Raji (cell line): ENCODE data around the gene MGMT.

Source experiments
- POLR2A ChIP-seq: IDR thresholded peaks from 2 replicates; pipeline ENCODE4 v1.6.1; 2011; ENCODE audit warnings: low read depth, low read length, control low read depth; ENCODE audit not compliant: insufficient read depth

MGMT gene

DNA sequence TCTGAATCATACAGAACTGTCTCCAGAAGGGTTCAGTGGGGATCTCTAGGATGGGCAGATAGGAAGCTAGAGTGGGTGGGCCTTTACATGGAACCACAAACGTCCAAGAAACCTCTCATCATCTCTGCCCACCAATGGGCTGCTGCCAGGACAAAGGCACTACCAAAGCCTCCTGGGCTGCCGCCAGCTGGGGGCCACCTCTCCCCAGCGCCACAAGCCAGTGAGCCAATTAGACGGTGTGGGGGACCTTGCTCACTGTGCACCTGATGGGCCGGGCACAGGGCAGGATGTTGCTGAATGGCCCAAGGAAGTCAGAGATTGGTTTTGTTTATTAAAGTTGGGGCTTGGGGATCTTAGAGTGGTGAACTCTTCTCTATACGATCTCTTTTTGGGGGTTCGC, 242.1 kb downstream of the MGMT start:
- no peak for TF ChIP-seq POLR2A

DNA sequence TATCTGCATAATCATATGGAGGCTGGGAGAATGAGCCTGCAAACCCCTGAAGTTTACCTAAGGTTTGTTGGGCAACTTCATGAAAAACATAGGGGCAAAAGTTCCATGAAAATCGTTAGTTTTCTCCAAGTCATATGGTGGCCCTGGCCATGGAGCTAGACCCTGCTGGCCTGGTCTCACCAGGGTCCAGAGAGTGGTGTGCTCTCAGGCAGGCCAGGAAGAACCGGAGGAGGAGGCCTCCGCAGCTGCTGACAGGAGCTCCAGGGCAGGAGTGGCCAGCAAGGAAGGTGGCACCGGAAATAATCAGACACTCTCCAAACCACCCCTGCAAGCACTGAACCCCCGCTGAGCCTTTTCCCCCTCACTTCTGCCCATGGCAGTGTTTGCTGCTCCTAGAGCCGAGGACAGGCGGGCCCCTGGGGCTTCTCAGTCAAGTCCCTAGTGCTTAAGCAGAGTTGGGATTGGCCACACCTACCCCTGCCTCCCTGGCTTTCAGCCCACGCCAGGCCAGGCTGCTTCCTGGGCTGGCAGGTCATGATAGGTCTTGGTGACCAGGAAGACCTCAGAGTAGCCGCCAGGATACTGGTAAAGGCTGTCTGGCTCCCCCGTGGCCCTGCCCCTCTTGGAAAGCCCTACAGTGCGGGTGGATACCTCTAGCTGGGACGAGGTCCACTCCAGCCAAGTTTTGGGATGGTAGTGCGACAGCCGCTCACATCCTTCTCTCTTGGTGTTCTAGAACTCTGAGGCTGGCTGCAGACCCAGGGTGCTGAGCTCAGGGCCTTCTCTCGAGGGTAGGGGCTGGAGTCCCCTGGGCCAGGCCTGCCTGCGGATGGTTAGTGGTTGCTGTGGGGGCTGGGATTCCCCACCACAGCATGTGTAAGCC, 242.8 kb downstream of the MGMT start:
- no peak for TF ChIP-seq POLR2A

DNA sequence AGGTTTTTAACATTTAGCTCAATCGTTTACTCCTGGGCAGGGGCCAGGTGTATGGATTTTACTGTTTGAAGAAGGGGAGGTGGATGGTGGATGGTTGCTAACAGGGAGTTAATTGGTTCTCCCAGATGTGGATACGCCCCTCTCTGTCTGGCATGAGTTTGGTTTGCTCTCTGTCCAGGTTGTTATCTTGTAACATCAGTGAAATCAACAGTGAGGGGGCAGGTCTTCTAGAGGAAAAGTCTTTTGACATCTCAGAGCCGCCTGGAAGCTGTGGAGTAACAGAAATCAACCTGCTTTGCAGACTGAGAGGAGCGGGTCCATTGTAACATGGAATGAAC, 243.4 kb downstream of the MGMT start:
- TF ChIP-seq POLR2A, result no peak

DNA sequence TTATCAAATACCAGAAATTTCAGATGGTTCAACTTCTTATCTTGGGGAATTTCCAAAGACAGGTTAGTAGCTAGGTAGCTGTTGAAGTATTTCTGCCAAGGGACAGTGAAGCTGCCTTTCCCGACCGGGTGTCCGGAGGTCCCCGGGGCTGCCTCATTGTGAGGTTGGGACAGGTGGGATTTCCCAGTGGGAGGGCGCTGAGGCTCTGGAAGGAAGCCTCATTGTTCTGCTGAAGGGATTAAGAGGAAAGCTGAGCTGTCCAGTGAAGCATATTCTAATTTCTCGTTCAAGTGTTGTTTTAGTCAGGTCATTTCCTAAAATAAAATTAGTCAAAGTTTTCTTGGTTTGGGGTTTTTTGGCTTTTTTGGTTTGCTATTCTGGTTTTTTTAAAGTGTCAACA, 244.2 kb downstream of the MGMT start:
- TF ChIP-seq POLR2A, result no peak

DNA sequence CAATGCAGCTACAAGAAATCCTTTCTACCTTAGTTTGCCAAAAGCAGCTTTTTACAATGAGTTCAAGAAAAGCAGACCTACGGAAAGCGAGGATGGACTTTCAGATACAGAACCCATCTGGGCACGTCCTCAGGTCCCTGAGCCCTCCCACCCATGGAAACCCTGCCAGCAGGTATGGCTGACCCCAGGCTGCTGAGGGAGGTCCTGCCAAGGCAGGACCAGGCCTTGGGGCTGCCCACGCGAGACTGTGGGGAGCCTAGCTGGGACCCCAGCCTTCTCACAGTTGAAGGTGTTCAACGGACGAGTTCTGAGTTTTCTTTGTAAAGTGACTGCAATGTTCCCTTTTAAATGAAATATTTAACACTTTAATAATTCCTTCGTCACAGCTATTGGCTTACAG, 245.0 kb downstream of the MGMT start:
- TF ChIP-seq POLR2A, result no peak

DNA sequence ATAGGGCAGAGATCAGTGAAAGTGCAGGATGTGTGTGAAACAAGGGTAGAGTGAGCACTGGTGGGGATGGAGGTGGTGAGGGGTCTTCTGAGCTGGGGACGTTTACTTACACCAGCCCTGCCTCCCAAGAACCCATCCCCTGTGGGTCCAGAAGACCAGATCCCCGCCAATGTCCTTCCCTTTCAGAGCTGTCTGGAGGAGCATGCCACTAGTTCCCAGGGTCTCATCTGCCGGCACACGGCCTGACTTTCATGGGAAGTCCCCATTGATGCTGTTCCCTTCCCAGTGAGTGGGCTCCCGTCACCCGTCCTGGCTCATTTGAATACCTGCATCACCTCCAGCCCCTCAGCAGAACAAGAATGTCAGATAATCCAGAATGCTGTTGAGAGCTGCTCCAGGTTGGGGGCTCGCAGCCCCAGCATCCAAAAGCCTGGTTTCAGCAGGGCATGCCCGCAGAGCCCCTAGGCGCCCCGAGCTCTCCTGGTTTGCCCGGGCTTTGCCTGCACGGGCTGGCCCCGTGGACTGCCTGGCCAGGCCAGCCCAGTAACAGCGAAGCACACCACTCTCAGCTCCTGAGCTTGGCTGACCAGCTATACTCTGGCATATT, 246.7 kb downstream of the MGMT start:
- TF ChIP-seq POLR2A, result no peak

DNA sequence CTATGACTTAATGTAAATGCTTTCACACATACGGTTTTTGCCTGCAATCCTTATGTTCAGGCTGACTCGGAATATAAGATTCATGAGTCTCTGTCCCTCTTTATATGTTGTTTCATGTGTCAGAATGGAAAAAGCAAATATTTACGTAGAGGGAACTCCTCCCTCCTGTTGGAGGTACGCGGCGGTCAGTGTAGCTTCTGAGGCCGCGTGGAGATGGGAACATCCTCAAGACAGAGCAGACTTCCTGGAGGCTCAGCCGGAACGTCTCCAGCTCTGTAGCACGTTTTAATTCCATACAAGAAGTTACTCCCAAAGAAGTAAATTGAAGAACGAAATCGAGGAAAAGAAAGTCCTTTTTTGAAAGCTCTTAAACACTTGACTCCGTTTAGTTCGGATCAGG, 248.8 kb downstream of the MGMT start:
- TF ChIP-seq POLR2A, result no peak

DNA sequence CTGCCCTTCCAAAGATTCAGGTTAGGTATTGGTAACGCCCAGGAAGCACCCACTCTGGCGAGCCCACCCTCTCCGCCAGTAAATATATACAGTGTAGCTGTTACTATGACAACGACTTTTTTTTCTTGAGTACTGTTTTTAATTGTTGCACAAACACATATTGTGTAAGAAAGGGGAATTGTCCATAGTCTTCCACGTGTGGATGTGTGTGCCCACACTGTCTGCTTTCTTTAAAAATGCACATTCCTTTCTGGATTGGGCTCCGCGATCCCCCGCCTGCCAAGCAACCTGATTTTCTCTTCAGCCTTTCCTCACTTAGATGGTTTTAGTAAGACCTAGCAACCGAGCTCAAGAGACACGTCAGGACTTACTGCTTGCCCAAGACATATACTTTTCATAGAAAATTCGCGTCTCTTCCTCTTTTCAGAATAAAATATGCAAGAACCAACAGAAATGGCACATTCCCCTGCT, 249.2 kb downstream of the MGMT start:
- TF ChIP-seq POLR2A, result no peak

DNA sequence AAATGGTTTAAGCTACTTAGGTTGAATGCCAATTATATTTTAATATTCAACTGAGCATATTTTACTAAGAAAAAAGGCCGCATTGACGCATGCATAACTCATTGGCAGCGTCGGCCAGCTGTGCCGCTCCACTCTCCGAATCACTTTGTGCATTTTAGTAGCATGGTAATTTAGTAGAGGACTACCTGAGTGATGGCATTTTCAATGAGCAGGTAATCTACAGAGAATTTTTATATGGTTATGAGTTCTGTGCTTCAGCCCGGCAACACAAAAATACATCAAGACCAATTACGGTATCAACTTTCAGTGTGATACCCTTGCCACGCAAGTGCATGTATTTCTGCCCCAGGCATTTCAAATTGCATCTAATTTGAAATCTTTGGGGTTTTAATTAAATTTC, 249.8 kb downstream of the MGMT start:
- TF ChIP-seq POLR2A, result no peak

DNA sequence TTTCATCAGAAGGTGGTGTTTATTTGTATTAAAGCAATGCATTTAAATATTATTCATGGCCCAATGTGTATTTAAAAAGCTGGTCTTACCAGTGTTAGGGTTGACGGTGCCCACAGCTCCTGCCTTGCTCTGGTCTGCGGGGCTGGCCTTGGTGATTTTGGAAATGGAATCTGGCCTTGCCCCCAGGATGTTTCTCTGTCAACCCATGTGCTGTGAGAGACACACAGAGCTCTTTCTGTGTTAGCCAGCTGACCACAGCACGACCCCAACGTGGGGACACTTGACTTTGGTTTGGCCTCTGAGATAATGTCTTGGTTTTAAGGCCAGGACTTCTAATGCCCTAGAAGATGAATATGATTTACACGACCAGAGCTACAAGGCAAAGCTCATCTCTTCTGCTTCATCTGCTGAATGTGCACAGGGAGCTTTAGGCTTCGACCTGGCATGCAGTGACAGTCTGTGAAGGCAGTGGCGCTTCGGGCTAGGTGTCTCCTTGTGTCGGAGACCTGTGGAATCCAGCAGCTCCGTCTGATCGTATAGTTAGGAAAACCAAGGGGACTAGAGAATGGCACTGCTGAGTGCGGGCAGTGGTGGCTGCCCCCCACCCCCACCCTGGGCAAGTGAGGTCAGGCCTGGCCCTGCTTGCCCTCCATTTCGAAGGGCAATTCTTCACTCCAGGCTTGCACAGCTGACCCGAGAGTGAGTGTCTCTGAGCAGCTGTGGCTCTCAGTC, 250.9 kb downstream of the MGMT start:
- TF ChIP-seq POLR2A, result no peak

DNA sequence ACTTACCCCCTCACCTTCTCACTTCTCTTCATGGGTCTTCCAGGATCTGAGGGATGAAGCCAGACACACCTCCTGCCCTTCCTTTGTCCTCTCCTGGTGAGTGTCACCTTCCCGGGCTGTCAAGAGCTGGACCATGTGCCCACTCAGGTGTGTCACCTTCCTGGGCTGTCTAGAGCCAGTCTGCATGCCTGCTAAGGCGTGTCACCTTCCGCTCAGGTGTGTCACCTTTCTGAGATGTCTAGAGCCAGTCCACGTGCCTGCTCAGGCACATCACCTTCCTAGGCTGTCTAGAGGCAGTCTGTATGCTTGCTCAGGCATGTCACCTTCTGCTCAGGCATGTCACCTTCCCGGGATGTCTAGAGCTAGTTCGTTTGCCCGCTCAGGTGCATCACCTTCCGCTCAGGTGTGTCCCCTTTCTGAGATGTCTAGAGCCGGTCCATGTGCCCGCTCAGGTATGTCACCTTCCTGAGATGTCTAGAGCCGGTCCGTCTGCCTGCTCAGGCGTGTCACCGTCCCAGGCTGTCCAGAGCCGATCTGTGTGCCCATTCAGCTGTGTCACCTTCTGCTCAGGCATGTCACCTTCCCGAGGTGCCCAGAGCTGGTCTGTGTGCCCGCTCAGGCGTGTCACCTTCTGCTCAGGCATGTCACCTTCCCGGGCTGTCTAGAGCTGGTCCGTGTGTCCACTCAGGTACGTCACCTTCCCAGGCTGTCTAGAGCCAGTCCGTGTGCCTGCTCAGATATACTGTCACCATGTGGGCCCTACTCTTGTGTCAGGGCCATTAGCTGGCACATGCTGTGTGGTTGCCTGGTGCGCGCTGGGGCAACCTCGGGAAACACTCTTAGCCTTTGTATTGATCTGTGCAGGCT, 251.7 kb downstream of the MGMT start:
- no peak for TF ChIP-seq POLR2A

DNA sequence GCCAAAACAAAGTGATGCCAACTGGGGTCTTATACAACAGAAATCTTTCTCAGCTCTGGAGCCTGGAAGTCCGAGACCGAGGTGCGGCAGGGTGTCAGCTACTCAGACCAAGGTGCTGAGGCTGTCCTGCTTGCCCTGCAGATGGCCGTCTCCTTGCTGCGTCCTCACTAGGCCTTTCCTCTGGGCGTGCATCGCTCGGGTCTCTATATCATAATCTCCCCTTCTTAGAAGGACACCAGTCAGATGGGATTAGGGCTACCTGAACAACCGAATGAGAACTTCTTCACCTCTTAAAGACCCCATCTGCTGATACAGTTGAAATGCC, 252.3 kb downstream of the MGMT start:
- no peak for TF ChIP-seq POLR2A

DNA sequence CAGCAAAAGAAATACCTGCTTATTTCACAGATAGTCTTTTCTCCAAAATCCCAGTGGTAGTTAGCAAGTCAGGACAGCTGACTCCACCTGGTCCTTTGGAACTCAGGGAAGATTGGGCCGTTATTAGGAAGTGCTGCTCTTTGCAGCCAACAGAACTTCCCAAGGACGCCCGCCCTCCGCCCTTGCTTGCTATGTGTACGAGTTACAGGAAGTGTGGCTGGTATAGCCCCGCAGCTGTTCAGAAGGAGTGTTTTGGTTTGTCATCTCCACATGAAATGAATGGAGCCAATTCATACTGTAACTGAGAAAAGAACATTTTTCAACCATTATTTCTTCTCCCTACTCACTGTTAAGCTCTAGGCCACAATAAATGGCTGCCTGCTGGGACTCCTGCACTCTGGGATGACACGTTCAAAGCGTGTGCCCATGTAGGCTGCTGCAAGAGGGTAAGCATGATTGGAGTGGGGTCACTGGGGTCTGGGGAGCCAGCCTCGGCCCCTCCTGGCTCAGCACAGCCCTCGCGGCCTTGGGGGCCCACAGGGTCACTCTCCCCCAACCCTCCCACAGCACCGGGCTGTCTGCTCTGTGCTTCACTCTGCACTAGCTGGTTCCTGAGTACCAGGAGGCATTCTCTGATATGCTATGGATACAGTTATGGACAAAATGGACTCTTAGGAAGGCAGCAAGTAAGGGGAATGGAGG, 253.0 kb downstream of the MGMT start:
- TF ChIP-seq POLR2A, result no peak

DNA sequence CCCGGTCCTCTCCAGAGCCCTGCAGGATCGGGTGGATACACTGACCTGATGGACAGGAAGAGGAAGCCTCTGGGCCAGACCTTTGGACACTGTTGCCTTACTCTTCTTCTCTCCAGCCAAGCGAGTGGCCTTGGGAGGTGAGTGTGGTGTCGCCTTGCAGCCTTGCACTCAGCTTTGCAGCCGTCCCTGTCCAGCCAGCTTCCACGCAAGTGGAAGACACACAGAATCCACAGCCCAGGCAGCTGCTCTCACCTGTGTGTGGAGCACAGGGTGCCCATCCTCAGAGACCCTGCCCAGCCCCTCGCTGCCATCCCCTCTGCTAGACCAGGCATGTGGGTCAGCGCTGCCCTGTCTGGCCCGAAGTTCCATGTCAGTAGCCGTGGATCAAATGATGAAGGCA, 258.0 kb downstream of the MGMT start:
- TF ChIP-seq POLR2A, result no peak

DNA sequence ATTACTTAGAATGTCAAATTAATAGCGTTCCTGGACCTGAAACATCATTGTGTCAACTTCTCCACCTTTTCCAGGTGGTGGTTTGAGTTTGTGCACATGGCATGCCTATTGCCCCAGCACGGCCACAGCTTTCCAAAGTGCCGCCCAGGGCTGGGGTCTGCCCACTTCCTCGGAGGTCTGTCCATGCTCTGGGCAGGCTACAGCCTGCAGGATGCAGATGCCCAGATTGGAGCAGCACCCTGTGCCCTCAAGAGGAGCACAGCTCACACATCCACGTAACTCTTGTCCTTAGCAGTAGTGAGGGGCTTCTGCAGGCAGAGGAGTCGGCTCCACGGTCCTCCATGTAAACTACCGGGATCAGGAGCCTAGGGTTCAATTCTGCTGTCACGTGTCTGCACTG, 258.4 kb downstream of the MGMT start:
- TF ChIP-seq POLR2A, result no peak
